ENCODE results near the gene CCDC50.

The CCDC50 gene

DNA sequence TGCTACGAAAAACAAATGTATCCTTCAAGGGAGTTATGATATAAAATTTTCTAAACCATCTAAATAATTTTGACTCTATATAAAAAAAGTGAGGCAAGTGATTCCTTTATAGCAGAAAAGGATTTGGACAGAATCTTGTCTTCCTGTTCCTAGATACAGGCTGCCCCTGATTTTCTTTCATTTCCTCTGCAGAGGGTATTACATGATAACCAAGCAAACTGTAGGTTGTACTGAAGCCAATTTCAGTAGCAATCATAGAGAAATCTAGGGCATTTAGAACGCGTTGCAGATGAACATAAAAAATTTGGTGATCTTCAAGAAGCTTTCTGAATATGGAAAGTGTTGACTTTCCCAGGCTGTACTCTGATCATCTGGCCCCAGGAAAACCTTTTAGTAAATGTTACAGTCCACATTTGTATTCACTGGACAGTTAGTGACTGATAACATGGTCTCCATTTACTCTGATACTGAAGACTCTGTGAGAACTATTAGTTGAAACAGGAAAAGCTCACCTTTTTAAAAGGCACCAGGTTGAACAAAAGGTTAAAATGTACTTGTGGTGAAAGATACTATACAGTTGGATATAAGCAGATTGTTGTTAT lies 10.2 kb downstream of the CCDC50 start:
- H3K4me1 ChIP-seq (ENCODE audit: control insufficient read depth in 2 of 2, insufficient read depth in 1 of 2, low read depth in 1 of 2, low read length in 2 of 2), result no peaks in the 10 kb centered on the region
- DNase-seq (ENCODE audit: low spot score), result no peak
- H4K8ac ChIP-seq (ENCODE audit: low read depth, low read length), result no peak overlapping the region
- no peaks in the 10 kb centered on the region for H3K79me1 ChIP-seq (ENCODE audit: low read depth, low read length)
- no peak overlapping the region for H2AK5ac ChIP-seq (ENCODE audit: low read depth, low read length)
- H3K4ac ChIP-seq (ENCODE audit: low read length), result no peak overlapping the region
- H3K36me3 ChIP-seq (replicated peaks in 1 of 2; ENCODE audit: control insufficient read depth in 2 of 2, insufficient read depth in 2 of 2, low read length in 2 of 2), result no peaks in the 10 kb centered on the region
- H3K14ac ChIP-seq (ENCODE audit: low read length), result no peak overlapping the region
- H3K27me3 ChIP-seq (ENCODE audit: control insufficient read depth in 3 of 3, insufficient read depth in 3 of 3, low read depth in 1 of 3, low read length in 3 of 3), result no peaks in the 10 kb centered on the region
- H3K4me3 ChIP-seq (ENCODE audit: low read length in 2 of 2), result no peak overlapping the region
- H3K9ac ChIP-seq (ENCODE audit: low read depth, low read length, poor library complexity), result no peak overlapping the region
- H3K4me2 ChIP-seq (ENCODE audit: insufficient read depth, low read length, poor library complexity, severe bottlenecking), result no peak overlapping the region
- H3K27ac ChIP-seq (replicated peaks; ENCODE audit: low read length), result no peak overlapping the region
- no peak overlapping the region for H2BK15ac ChIP-seq (ENCODE audit: low read length)
- H3K18ac ChIP-seq (ENCODE audit: low read length), result no peak overlapping the region
- H2AFZ ChIP-seq (ENCODE audit: low read length), result no peak overlapping the region
- no peak overlapping the region for H3K23ac ChIP-seq (ENCODE audit: low read depth, low read length, poor library complexity)
- no peak overlapping the region for H4K91ac ChIP-seq (ENCODE audit: low read depth, low read length, poor library complexity)
- WGBS, 2 donors (ENCODE audit: extremely low coverage in 2 of 2, insufficient read length in 2 of 2, insufficient replicate concordance in 1 of 2), result no CpG with 5 or more reads among the region's 3 CpGs
- no peak overlapping the region for H2BK12ac ChIP-seq (ENCODE audit: low read length)
- no peak overlapping the region for H2BK5ac ChIP-seq (ENCODE audit: low read length)
- H3K9me3 ChIP-seq (replicated peaks in 1 of 2; ENCODE audit: control insufficient read depth in 2 of 2, insufficient read depth in 1 of 2, low read depth in 1 of 2, low read length in 2 of 2), result peaks cover 0 to 3% of the 10 kb centered on the region in 2 donors
- no peak overlapping the region for H2BK120ac ChIP-seq (ENCODE audit: low read depth, low read length)

GRCh38 chr3:191340351-191340750 lies 11.2 kb downstream of the CCDC50 start:
- peaks cover 0 to 1% of the 10 kb centered on the region in 2 donors for H3K4me1 ChIP-seq (ENCODE audit: control insufficient read depth in 2 of 2, insufficient read depth in 1 of 2, low read depth in 1 of 2, low read length in 2 of 2)

GRCh38 chr3:191340966-191341365 lies 11.8 kb downstream of the CCDC50 start:
- Histone ChIP-seq H3K9me3 (replicated peaks in 1 of 2; ENCODE audit: control insufficient read depth in 2 of 2, insufficient read depth in 1 of 2, low read depth in 1 of 2, low read length in 2 of 2) (peaks cover 0 to 3% of the 10 kb centered on the region in 2 donors), H2BK120ac (ENCODE audit: low read depth, low read length) (no peak overlapping the region), H3K23ac (ENCODE audit: low read depth, low read length, poor library complexity) (no peak overlapping the region), H3K4ac (ENCODE audit: low read length) (no peak overlapping the region), H3K14ac (ENCODE audit: low read length) (no peak overlapping the region), H3K4me3 (ENCODE audit: low read length in 2 of 2) (no peak overlapping the region), H3K27ac (replicated peaks; ENCODE audit: low read length) (no peak overlapping the region), H3K18ac (ENCODE audit: low read length) (no peak overlapping the region), H3K79me1 (ENCODE audit: low read depth, low read length) (no peaks in the 10 kb centered on the region), H4K8ac (ENCODE audit: low read depth, low read length) (no peak overlapping the region), H3K9ac (ENCODE audit: low read depth, low read length, poor library complexity) (no peak overlapping the region), H2BK12ac (ENCODE audit: low read length) (no peak overlapping the region), H2BK5ac (ENCODE audit: low read length) (no peak overlapping the region), H3K4me2 (ENCODE audit: insufficient read depth, low read length, poor library complexity, severe bottlenecking) (no peak overlapping the region), H3K4me1 (ENCODE audit: control insufficient read depth in 2 of 2, insufficient read depth in 1 of 2, low read depth in 1 of 2, low read length in 2 of 2) (peaks cover 0 to 1% of the 10 kb centered on the region in 2 donors), H4K91ac (ENCODE audit: low read depth, low read length, poor library complexity) (no peak overlapping the region), H2AK5ac (ENCODE audit: low read depth, low read length) (no peak overlapping the region), H2BK15ac (ENCODE audit: low read length) (no peak overlapping the region), H3K36me3 (replicated peaks in 1 of 2; ENCODE audit: control insufficient read depth in 2 of 2, insufficient read depth in 2 of 2, low read length in 2 of 2) (no peaks in the 10 kb centered on the region), H2AFZ (ENCODE audit: low read length) (no peak overlapping the region), H3K27me3 (ENCODE audit: control insufficient read depth in 3 of 3, insufficient read depth in 3 of 3, low read depth in 1 of 3, low read length in 3 of 3) (no peaks in the 10 kb centered on the region)
- WGBS, 2 donors (ENCODE audit: extremely low coverage in 2 of 2, insufficient read length in 2 of 2, insufficient replicate concordance in 1 of 2), result no CpG with 5 or more reads among the region's 1 CpG
- DNase-seq (ENCODE audit: low spot score), result no peak

More at GRCh38 chr3:191340351-191340750, 11.2 kb downstream of the CCDC50 start:
- Histone ChIP-seq H3K27ac (replicated peaks; ENCODE audit: low read length) (no peak overlapping the region), H3K4me2 (ENCODE audit: insufficient read depth, low read length, poor library complexity, severe bottlenecking) (no peak overlapping the region), H2AK5ac (ENCODE audit: low read depth, low read length) (no peak overlapping the region), H2BK15ac (ENCODE audit: low read length) (no peak overlapping the region), H3K4ac (ENCODE audit: low read length) (no peak overlapping the region), H3K9ac (ENCODE audit: low read depth, low read length, poor library complexity) (no peak overlapping the region), H3K79me1 (ENCODE audit: low read depth, low read length) (no peaks in the 10 kb centered on the region), H3K18ac (ENCODE audit: low read length) (no peak overlapping the region), H2BK120ac (ENCODE audit: low read depth, low read length) (no peak overlapping the region), H3K27me3 (ENCODE audit: control insufficient read depth in 3 of 3, insufficient read depth in 3 of 3, low read depth in 1 of 3, low read length in 3 of 3) (no peaks in the 10 kb centered on the region), H3K36me3 (replicated peaks in 1 of 2; ENCODE audit: control insufficient read depth in 2 of 2, insufficient read depth in 2 of 2, low read length in 2 of 2) (no peaks in the 10 kb centered on the region), H3K4me3 (ENCODE audit: low read length in 2 of 2) (no peak overlapping the region), H2BK12ac (ENCODE audit: low read length) (no peak overlapping the region), H4K8ac (ENCODE audit: low read depth, low read length) (no peak overlapping the region), H2BK5ac (ENCODE audit: low read length) (no peak overlapping the region), H3K23ac (ENCODE audit: low read depth, low read length, poor library complexity) (no peak overlapping the region), H2AFZ (ENCODE audit: low read length) (no peak overlapping the region), H3K9me3 (replicated peaks in 1 of 2; ENCODE audit: control insufficient read depth in 2 of 2, insufficient read depth in 1 of 2, low read depth in 1 of 2, low read length in 2 of 2) (peaks cover 0 to 3% of the 10 kb centered on the region in 2 donors), H3K14ac (ENCODE audit: low read length) (no peak overlapping the region), H4K91ac (ENCODE audit: low read depth, low read length, poor library complexity) (no peak overlapping the region)
- WGBS, 2 donors (ENCODE audit: extremely low coverage in 2 of 2, insufficient read length in 2 of 2, insufficient replicate concordance in 1 of 2), result no CpG with 5 or more reads among the region's 2 CpGs
- no peak for DNase-seq (ENCODE audit: low spot score)

DNA sequence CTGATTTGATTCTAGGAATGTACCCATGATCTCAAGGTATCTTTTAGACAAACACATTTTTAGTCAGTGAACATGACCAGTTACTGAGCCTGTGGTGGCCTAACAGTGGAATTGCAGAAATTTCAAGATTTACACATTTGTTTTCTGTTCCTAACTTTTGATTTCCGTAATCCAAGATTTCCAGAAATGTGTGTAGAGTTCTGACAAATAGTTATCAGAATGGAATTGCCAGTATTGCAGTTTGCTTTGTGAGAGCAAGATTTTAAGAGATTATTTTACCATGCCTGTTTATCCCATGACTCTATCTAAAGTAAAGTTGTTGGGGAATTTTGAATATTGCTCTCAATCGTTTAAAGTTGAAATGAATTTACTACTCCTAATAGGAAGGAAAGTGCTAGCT lies 12.8 kb downstream of the CCDC50 start:
- H3K4me2 ChIP-seq (ENCODE audit: insufficient read depth, low read length, poor library complexity, severe bottlenecking), result no peak overlapping the region
- no peak overlapping the region for H3K4ac ChIP-seq (ENCODE audit: low read length)
- no CpG with 5 or more reads among the region's 2 CpGs for WGBS, 2 donors (ENCODE audit: extremely low coverage in 2 of 2, insufficient read length in 2 of 2, insufficient replicate concordance in 1 of 2)
- H2BK12ac ChIP-seq (ENCODE audit: low read length), result no peak overlapping the region
- no peak overlapping the region for H2BK120ac ChIP-seq (ENCODE audit: low read depth, low read length)
- H3K27me3 ChIP-seq (ENCODE audit: control insufficient read depth in 3 of 3, insufficient read depth in 3 of 3, low read depth in 1 of 3, low read length in 3 of 3), result no peaks in the 10 kb centered on the region
- no peak overlapping the region for H4K8ac ChIP-seq (ENCODE audit: low read depth, low read length)
- H3K4me1 ChIP-seq (ENCODE audit: control insufficient read depth in 2 of 2, insufficient read depth in 1 of 2, low read depth in 1 of 2, low read length in 2 of 2), result peaks cover 0 to 1% of the 10 kb centered on the region in 2 donors
- no peak overlapping the region for H3K27ac ChIP-seq (replicated peaks; ENCODE audit: low read length)
- no peaks in the 10 kb centered on the region for H3K9me3 ChIP-seq (replicated peaks in 1 of 2; ENCODE audit: control insufficient read depth in 2 of 2, insufficient read depth in 1 of 2, low read depth in 1 of 2, low read length in 2 of 2)
- no peak overlapping the region for H3K4me3 ChIP-seq (ENCODE audit: low read length in 2 of 2)
- no peak overlapping the region for H2AFZ ChIP-seq (ENCODE audit: low read length)
- no peaks in the 10 kb centered on the region for H3K79me1 ChIP-seq (ENCODE audit: low read depth, low read length)
- no peak overlapping the region for H3K23ac ChIP-seq (ENCODE audit: low read depth, low read length, poor library complexity)
- no peaks in the 10 kb centered on the region for H3K36me3 ChIP-seq (replicated peaks in 1 of 2; ENCODE audit: control insufficient read depth in 2 of 2, insufficient read depth in 2 of 2, low read length in 2 of 2)
- no peak overlapping the region for H4K91ac ChIP-seq (ENCODE audit: low read depth, low read length, poor library complexity)
- H2BK15ac ChIP-seq (ENCODE audit: low read length), result no peak overlapping the region
- H3K14ac ChIP-seq (ENCODE audit: low read length), result no peak overlapping the region
- no peak for DNase-seq (ENCODE audit: low spot score)
- no peak overlapping the region for H3K18ac ChIP-seq (ENCODE audit: low read length)
- H2AK5ac ChIP-seq (ENCODE audit: low read depth, low read length), result no peak overlapping the region
- no peak overlapping the region for H2BK5ac ChIP-seq (ENCODE audit: low read length)
- H3K9ac ChIP-seq (ENCODE audit: low read depth, low read length, poor library complexity), result no peak overlapping the region

All from neuronal stem cell (in vitro differentiated cells).